ES-I3 (cell line): ENCODE results near the gene TMEM163.

Source experiments
- H3K36me3 ChIP-seq: 2 replicates; pipeline ENCODE4 v1.6.1; 2013; ENCODE audit warnings: mild to moderate bottlenecking, low read length, control low read depth, moderate library complexity; ENCODE audit not compliant: insufficient read depth
- H3K4me1 ChIP-seq: 2 replicates; pipeline ENCODE4 v1.6.1; 2013; ENCODE audit warnings: mild to moderate bottlenecking, control low read depth, low read length; ENCODE audit not compliant: insufficient read depth
- H3K9ac ChIP-seq: 2 replicates; pipeline ENCODE4 v1.6.1; 2013; ENCODE audit warnings: low read depth, mild to moderate bottlenecking, low read length, moderate library complexity
- H3K9me3 ChIP-seq: 2 replicates; pipeline ENCODE4 v1.6.1; 2013; ENCODE audit warnings: mild to moderate bottlenecking, low read length, moderate library complexity; ENCODE audit not compliant: control insufficient read depth, insufficient read depth

Gene TMEM163

GRCh38 chr2:134454931-134455330 is 263.9 kb downstream of the TMEM163 start:
- Histone ChIP-seq H3K4me1 (no peaks in the 10 kb centered on the region), H3K36me3 (no peaks in the 10 kb centered on the region), H3K9ac (no peak overlapping the region), H3K9me3 (no peaks in the 10 kb centered on the region)

- Histone ChIP-seq H3K36me3 (no peaks in the 10 kb centered on the region), H3K9me3 (no peaks in the 10 kb centered on the region), H3K9ac (no peak overlapping the region), H3K4me1 (no peaks in the 10 kb centered on the region)
Observed at GRCh38 chr2:134454426-134454825, 264.4 kb downstream of the TMEM163 start.

GRCh38 chr2:134453973-134454372 is 264.8 kb downstream of the TMEM163 start:
- H3K9me3 ChIP-seq: no peaks in the 10 kb centered on the region

GRCh38 chr2:134453476-134453875 is 265.3 kb downstream of the TMEM163 start:
- H3K9ac ChIP-seq: no peak overlapping the region
- no peaks in the 10 kb centered on the region for H3K36me3 ChIP-seq
- no peaks in the 10 kb centered on the region for H3K9me3 ChIP-seq
- no peaks in the 10 kb centered on the region for H3K4me1 ChIP-seq

More at GRCh38 chr2:134453973-134454372, 264.8 kb downstream of the TMEM163 start:
- Histone ChIP-seq H3K9ac (no peak overlapping the region), H3K4me1 (no peaks in the 10 kb centered on the region), H3K36me3 (no peaks in the 10 kb centered on the region)

GRCh38 chr2:134452042-134452733 is 266.6 kb downstream of the TMEM163 start:
- no peaks in the 10 kb centered on the region for H3K9me3 ChIP-seq
- no peak overlapping the region for H3K9ac ChIP-seq
- H3K36me3 ChIP-seq: no peaks in the 10 kb centered on the region
- H3K4me1 ChIP-seq: no peaks in the 10 kb centered on the region

- no peaks in the 10 kb centered on the region for H3K9me3 ChIP-seq
- no peaks in the 10 kb centered on the region for H3K4me1 ChIP-seq
- H3K9ac ChIP-seq: no peak overlapping the region
- H3K36me3 ChIP-seq: no peaks in the 10 kb centered on the region
Observed at GRCh38 chr2:134451347-134451630, 267.5 kb downstream of the TMEM163 start.

- no peaks in the 10 kb centered on the region for H3K36me3 ChIP-seq
- no peak overlapping the region for H3K9ac ChIP-seq
- no peaks in the 10 kb centered on the region for H3K4me1 ChIP-seq
- no peaks in the 10 kb centered on the region for H3K9me3 ChIP-seq
Observed at GRCh38 chr2:134449751-134450513, 268.9 kb downstream of the TMEM163 start.

- H3K36me3 ChIP-seq: no peaks in the 10 kb centered on the region
- H3K4me1 ChIP-seq: no peaks in the 10 kb centered on the region
- H3K9ac ChIP-seq: no peak overlapping the region
- H3K9me3 ChIP-seq: no peaks in the 10 kb centered on the region
Observed at GRCh38 chr2:134449157-134449556, 269.6 kb downstream of the TMEM163 start.

- Histone ChIP-seq H3K9me3 (no peaks in the 10 kb centered on the region), H3K4me1 (no peaks in the 10 kb centered on the region), H3K36me3 (no peaks in the 10 kb centered on the region), H3K9ac (no peak overlapping the region)
Observed at GRCh38 chr2:134448650-134449049, 270.1 kb downstream of the TMEM163 start.

- H3K36me3 ChIP-seq: no peaks in the 10 kb centered on the region
- no peaks in the 10 kb centered on the region for H3K4me1 ChIP-seq
- H3K9me3 ChIP-seq: no peaks in the 10 kb centered on the region
- H3K9ac ChIP-seq: no peak overlapping the region
Observed at GRCh38 chr2:134447669-134448068, 271.1 kb downstream of the TMEM163 start.

GRCh38 chr2:134446383-134447017 is 272.3 kb downstream of the TMEM163 start:
- Histone ChIP-seq H3K36me3 (no peaks in the 10 kb centered on the region), H3K9me3 (no peaks in the 10 kb centered on the region), H3K4me1 (no peaks in the 10 kb centered on the region), H3K9ac (no peak overlapping the region)

GRCh38 chr2:134445985-134446382 is 272.8 kb downstream of the TMEM163 start:
- Histone ChIP-seq H3K9me3 (no peaks in the 10 kb centered on the region), H3K4me1 (no peaks in the 10 kb centered on the region), H3K36me3 (no peaks in the 10 kb centered on the region)

GRCh38 chr2:134445116-134445515 is 273.7 kb downstream of the TMEM163 start:
- H3K9me3 ChIP-seq: no peaks in the 10 kb centered on the region
- no peaks in the 10 kb centered on the region for H3K36me3 ChIP-seq
- H3K9ac ChIP-seq: no peak overlapping the region
- H3K4me1 ChIP-seq: no peaks in the 10 kb centered on the region

More at GRCh38 chr2:134445985-134446382, 272.8 kb downstream of the TMEM163 start:
- no peak overlapping the region for H3K9ac ChIP-seq

GRCh38 chr2:134443814-134444480 is 274.9 kb downstream of the TMEM163 start:
- Histone ChIP-seq H3K9ac (no peak overlapping the region), H3K4me1 (no peaks in the 10 kb centered on the region), H3K9me3 (no peaks in the 10 kb centered on the region), H3K36me3 (no peaks in the 10 kb centered on the region)
